Activated B cell treated with CpG ODN at 0.5 μM for 24 hours (primary cell): ENCODE data around the gene ZNF267. TPM values are rescaled to one million over a fixed set of nuclear protein-coding genes. Genes with fewer than 3 reads are reported as not detected.
A peak's percentile ranks its signal among the peaks of the same experiment; 100 is the strongest.

Source experiments
- ATAC-seq: fragments of 200-7000 bp; cut with Tn5 transposase; one replicate; pipeline ENCODE4 v1.10.0; 2021; ENCODE audit warnings: low read depth, mild to moderate bottlenecking, moderate library complexity
- CTCF ChIA-PET: fragments of 350-600 bp; sonication (Branson Sonifier 250); formaldehyde crosslinking; loops from one replicate; lab custom pipeline; 2021; ENCODE audit warnings: antibody characterized with exemption; lab: Charles Lee
- POLR2A ChIA-PET: fragments of 350-600 bp; sonication (Branson Sonifier 250); formaldehyde crosslinking; loops from one replicate; lab custom pipeline; 2021; ENCODE audit warnings: antibody characterized with exemption; lab: Charles Lee
- DNase-seq: peaks from one replicate; pipeline ENCODE4 v3.0.0; 2022
- H3K27ac Mint-ChIP-seq: one replicate; pipeline ENCODE4 v1.8.0; 2020; ENCODE audit warnings: mixed read lengths
- H3K27me3 Mint-ChIP-seq: one replicate; pipeline ENCODE4 v1.8.0; 2021; ENCODE audit warnings: mixed read lengths
- H3K36me3 Mint-ChIP-seq: one replicate; pipeline ENCODE4 v1.8.0; 2021; ENCODE audit warnings: low read depth, mixed read lengths
- H3K4me1 Mint-ChIP-seq: one replicate; pipeline ENCODE4 v1.8.0; 2021; ENCODE audit warnings: mixed read lengths
- H3K4me3 Mint-ChIP-seq: one replicate; pipeline ENCODE4 v1.8.0; 2020; ENCODE audit warnings: mild to moderate bottlenecking, mixed read lengths
- H3K9me3 Mint-ChIP-seq: one replicate; pipeline ENCODE4 v1.8.0; 2020; ENCODE audit warnings: mixed read lengths
- CTCF ChIP-seq: fragments of 200-600 bp; IDR thresholded peaks from one replicate; pipeline ENCODE4 v1.8.0; 2022; ENCODE audit warnings: antibody characterized with exemption, mild to moderate bottlenecking
- intact Hi-C: fragments of 100-400 bp; cut with micrococcal nuclease; formaldehyde crosslinking; loops from one replicate; pipeline ENCODE4 v1.15.1; 2024
- total RNA-seq: library from RNA; stranded (reverse); gene quantifications from 2 replicates; pipeline ENCODE4 v1.2.3, GENCODE V29; 2022

The ZNF267 gene
- total RNA-seq, 1 donor from 2014 or later: 99.0 TPM

GRCh38 chr16:31860508-31860907 lies 13.1 kb upstream of the ZNF267 start:
- ChIA-PET CTCF (interaction anchor here (0.7 to 4.4 kb wide), 2 partner anchors 8 to 867 kb away, joined by 3 to 37 read pairs; no protein-coding TSS in a partner anchor), POLR2A (no interaction called here)
- Mint-ChIP-seq H3K36me3 (no peaks in the 10 kb centered on the region), H3K27me3 (peaks cover 18% of the 10 kb centered on the region), H3K4me1 (peaks cover 3% of the 10 kb centered on the region), H3K9me3 (no peaks in the 10 kb centered on the region), H3K27ac (no peak overlapping the region), H3K4me3 (no peak overlapping the region)
- no peak for DNase-seq
- no peak for TF ChIP-seq CTCF
- no peak for ATAC-seq
- intact Hi-C loops: loop anchor here (10.0 kb wide), 1 partner anchor 1016 kb away; no protein-coding TSS in a partner anchor

DNA sequence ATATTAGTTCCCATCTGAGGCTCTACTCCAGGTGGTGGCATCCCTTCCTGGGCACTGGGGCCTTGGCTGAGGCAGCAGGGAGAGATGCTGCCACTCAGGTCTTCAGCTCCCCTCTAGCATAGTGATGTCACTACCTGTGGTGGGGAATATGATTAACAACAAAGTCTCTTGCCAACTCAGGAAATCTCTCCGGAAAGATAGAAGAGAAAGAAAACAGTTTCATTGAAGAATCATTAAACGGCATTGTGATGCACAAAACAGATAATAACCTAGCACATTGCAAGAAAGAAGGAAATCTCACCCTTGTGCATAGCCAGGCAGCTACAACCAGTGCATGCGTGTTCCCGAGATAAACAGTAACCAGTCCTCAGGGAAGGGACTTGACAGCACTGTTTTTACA lies 12.2 kb upstream of the ZNF267 start:
- no peak for TF ChIP-seq CTCF
- H3K9me3 Mint-ChIP-seq: no peaks in the 10 kb centered on the region
- DNase-seq (no peak), ATAC-seq (no peak)
- intact Hi-C loops: loop anchor here (10.0 kb wide), 1 partner anchor 1017 kb away; no protein-coding TSS in a partner anchor
- no peaks in the 10 kb centered on the region for H3K36me3 Mint-ChIP-seq
- no peak overlapping the region for H3K4me3 Mint-ChIP-seq
- POLR2A ChIA-PET: no interaction called here
- peaks cover 3% of the 10 kb centered on the region for H3K4me1 Mint-ChIP-seq
- peaks cover 15% of the 10 kb centered on the region for H3K27me3 Mint-ChIP-seq
- CTCF ChIA-PET: no interaction called here
- H3K27ac Mint-ChIP-seq: no peak overlapping the region

- peaks cover 3% of the 10 kb centered on the region for H3K4me1 Mint-ChIP-seq
- ATAC-seq (no peak), DNase-seq (no peak)
- no peaks in the 10 kb centered on the region for H3K9me3 Mint-ChIP-seq
- H3K27ac Mint-ChIP-seq: no peak overlapping the region
- no peak for TF ChIP-seq CTCF
- intact Hi-C loops: loop anchor here (10.0 kb wide), 1 partner anchor 1018 kb away; no protein-coding TSS in a partner anchor
- peaks cover 15% of the 10 kb centered on the region for H3K27me3 Mint-ChIP-seq
- ChIA-PET CTCF (interaction anchor here (1.0 kb wide), 1 partner anchor 10 kb away, joined by 3 read pairs; no protein-coding TSS in a partner anchor), POLR2A (no interaction called here)
- H3K4me3 Mint-ChIP-seq: no peak overlapping the region
- H3K36me3 Mint-ChIP-seq: no peaks in the 10 kb centered on the region
These were observed 10.8 kb upstream of the ZNF267 start for GRCh38 chr16:31862761-31863160.

DNA sequence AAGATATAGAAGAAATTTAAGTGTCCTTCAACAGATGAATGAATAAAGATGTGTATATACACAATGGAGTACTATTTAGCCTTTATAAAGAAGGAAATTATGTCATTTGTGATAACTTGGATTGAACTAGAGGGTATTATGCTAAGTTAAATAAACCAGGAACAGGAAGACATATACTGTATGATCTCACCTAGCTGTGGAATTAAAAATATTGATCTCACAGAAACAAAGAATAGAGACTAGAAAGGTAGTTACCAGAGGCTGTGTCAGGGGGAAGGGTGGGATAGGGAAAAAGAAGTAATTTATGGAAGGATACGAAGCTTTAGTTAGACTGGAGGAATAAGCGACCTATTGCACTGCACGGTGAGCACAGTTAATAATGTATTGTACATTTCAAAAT lies 5.4 kb upstream of the ZNF267 start:
- Mint-ChIP-seq H3K36me3 (no peaks in the 10 kb centered on the region), H3K4me3 (no peak overlapping the region), H3K9me3 (no peaks in the 10 kb centered on the region), H3K4me1 (peaks cover 44% of the 10 kb centered on the region), H3K27ac (no peak overlapping the region), H3K27me3 (peaks cover 6% of the 10 kb centered on the region)
- ChIA-PET POLR2A (interaction anchor here (1.0 kb wide), 1 partner anchor 405 kb away, joined by 5 read pairs; no protein-coding TSS in a partner anchor), CTCF (interaction anchor here (0.6 to 3.1 kb wide), 11 partner anchors 9 to 883 kb away, joined by 3 to 37 read pairs (median 3); partner anchors contain the start of genes HSD3B7 and KAT8)
- TF ChIP-seq CTCF: no peak
- intact Hi-C loops: loop anchor here (1.0 to 10.0 kb wide), 4 partner anchors 536 to 1023 kb away; partner anchors contain the start of genes BCKDK and HSD3B7
- DNase-seq (no peak), ATAC-seq (no peak)

DNA sequence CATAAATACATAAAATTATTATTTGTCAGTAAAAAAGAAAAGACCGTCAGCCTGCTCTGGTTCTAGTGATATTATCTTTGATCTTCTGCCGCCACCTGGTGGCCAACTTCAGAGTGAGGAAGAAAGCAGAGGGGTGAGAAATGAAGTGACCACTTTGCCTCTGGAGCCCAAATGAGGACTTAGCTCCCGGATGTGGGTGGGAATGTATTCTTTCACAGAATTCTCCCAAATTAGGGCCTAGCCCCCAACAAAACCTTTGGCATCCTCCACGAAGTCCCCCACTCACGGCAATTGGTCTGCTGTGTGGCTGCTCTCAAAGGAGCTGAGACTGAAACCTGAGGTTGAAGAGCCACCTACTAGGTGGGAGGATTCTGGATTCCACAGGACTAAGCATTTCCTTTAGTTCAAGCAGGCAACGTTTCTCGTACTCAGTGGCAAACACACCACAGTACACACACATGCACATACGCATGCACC lies 4.9 kb upstream of the ZNF267 start:
- ATAC-seq (no peak), DNase-seq (peak; percentile 60)
- no peaks in the 10 kb centered on the region for H3K9me3 Mint-ChIP-seq
- H3K27me3 Mint-ChIP-seq: peaks cover 6% of the 10 kb centered on the region
- H3K27ac Mint-ChIP-seq: peak overlapping the region; percentile 66
- TF ChIP-seq CTCF: peak; percentile 35
- H3K4me3 Mint-ChIP-seq: peak overlapping the region; percentile 41
- intact Hi-C loops: loop anchor here (1.0 to 10.0 kb wide), 5 partner anchors 9 to 1024 kb away; partner anchors contain the start of genes BCKDK and HSD3B7
- peaks cover 46% of the 10 kb centered on the region for H3K4me1 Mint-ChIP-seq
- peaks cover under 1% of the 10 kb centered on the region for H3K36me3 Mint-ChIP-seq
- ChIA-PET CTCF (interaction anchor here (0.6 to 3.1 kb wide), 15 partner anchors 9 to 1024 kb away, joined by 3 to 37 read pairs (median 3); partner anchors contain the start of genes HSD3B7 and KAT8), POLR2A (interaction anchor here (1.0 to 1.4 kb wide), 2 partner anchors 9 to 406 kb away, joined by 5 to 10 read pairs; no protein-coding TSS in a partner anchor)
